GM12875 (cell line): ENCODE results near the gene PARP9.
A peak's percentile ranks its signal among the peaks of the same experiment; 100 is the strongest.
"Not testable (repeated sequence)": the region's sequence is repeated elsewhere in the genome, so short reads cannot be mapped to it uniquely, and the experiment has no call there.

Source experiments
- H3K4me3 ChIP-seq: one replicate; pipeline ENCODE4 v1.5.1; 2011; ENCODE audit warnings: low read depth, low read length, control low read depth
- TF ChIP-seq, protein P1 (sequence below): IDR thresholded peaks from 2 replicates; pipeline ENCODE4 v1.5.1; 2011; ENCODE audit warnings: low read depth, mild to moderate bottlenecking, control low read depth, inconsistent platforms, low read length, moderate library complexity, borderline replicate concordance; ENCODE audit not compliant: insufficient read depth

The PARP9 gene

DNA sequence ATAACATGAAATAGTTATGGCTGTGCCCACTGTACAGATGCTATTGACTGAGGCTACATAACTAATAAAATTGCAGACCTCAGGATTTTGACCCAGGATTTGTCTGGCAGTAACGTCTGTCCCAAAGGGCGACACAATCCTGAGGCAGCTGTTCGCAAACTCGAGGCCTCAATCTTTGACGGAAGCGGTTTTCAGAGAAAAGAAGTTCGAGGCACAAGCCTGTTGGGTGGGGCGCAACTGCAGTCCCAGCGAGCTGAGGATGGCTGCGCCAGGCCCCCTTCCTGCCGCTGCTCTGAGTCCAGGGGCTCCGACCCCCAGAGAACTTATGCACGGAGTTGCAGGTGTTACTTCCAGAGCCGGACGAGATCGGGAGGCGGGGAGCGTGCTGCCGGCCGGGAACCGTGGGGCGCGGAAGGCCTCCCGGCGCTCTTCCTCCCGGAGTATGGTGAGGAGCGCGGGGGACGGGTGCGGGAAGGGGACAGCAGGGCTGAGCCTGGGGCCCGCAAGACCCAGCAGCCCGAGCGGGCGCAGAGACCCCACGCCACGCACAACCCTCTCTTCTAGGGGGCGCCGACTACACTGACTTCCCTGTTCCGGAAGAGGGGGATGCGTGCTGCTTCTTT is 13.4 kb upstream of the PARP9 start, which contains the start of gene PARP15:
PARP15 (plus strand) TSS at position 242 of the 623 bp plus-strand sequence; CDS start at position 260, 18 bp downstream.
- H3K4me3 ChIP-seq, result peak within 1 kb of the TSS; percentile 68
- TF ChIP-seq, protein P1, sequence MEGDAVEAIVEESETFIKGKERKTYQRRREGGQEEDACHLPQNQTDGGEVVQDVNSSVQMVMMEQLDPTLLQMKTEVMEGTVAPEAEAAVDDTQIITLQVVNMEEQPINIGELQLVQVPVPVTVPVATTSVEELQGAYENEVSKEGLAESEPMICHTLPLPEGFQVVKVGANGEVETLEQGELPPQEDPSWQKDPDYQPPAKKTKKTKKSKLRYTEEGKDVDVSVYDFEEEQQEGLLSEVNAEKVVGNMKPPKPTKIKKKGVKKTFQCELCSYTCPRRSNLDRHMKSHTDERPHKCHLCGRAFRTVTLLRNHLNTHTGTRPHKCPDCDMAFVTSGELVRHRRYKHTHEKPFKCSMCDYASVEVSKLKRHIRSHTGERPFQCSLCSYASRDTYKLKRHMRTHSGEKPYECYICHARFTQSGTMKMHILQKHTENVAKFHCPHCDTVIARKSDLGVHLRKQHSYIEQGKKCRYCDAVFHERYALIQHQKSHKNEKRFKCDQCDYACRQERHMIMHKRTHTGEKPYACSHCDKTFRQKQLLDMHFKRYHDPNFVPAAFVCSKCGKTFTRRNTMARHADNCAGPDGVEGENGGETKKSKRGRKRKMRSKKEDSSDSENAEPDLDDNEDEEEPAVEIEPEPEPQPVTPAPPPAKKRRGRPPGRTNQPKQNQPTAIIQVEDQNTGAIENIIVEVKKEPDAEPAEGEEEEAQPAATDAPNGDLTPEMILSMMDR, result no peak

DNA sequence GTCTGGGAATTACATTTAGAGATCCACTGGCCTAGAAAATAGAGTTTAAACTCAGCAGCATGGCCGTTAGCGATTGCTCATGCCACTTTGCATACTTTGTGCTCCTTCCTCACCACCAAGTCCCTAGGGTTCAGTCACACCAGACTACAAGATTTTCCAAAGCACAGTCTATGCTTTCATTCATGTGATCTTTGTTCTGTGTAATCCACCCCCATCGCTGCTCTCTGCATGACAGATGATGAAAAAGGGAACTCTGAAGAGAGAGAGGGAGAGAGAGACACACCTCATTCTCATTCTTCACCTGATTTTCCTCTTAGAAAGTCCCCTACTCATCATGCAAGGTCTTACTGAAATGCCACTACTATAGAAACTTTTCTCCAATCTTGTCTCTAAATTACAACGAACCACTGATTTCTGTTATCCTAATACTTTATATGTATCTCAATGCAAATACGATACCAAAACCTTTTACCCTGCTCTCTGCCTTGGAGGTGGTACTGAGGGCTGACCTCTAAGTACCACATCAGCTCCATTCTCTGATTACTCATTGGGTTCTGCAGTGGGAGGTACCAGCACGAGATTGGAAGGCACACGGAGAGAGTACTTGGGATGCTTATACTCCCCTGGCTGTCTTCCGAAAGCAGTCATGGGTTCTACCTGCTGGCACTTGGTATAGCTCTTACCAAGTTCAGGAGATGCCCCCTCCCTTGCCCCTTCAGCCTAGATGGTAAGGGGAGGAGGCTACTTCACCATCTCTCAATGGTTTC is 12.3 kb upstream of the PARP9 start:
- H3K4me3 ChIP-seq, result no peak overlapping the region
- TF ChIP-seq, protein P1, result no peak

DNA sequence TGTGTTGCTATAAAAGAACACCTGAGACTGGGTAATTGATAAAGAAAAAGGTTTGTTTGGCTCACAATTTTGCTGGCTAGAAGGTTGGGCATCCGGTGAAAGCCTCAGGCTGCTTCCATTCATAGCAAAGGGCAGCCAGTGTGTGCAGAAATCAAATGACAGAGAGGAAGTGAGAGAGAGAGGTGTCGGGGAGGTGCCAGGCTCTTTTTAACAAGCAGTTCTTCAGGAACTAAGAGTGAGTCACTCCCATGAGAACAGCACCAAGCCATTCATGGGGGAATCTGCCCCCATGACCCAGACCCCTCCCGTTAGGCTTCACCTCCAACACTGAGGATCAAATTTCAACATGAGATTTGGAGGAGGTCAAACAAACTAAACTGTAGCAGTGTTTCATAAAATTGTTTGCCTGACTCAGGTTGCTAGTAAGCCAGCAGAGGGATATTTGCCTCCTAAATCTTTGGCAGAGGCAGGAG is 8.9 kb upstream of the PARP9 start:
- TF ChIP-seq, protein P1, result no peak
- H3K4me3 ChIP-seq, result no peak overlapping the region

- TF ChIP-seq, protein P1, result no peak
- H3K4me3 ChIP-seq, result no peak overlapping the region
Measured at GRCh38 chr3:122568755-122569154, 4.7 kb upstream of the PARP9 start.

DNA sequence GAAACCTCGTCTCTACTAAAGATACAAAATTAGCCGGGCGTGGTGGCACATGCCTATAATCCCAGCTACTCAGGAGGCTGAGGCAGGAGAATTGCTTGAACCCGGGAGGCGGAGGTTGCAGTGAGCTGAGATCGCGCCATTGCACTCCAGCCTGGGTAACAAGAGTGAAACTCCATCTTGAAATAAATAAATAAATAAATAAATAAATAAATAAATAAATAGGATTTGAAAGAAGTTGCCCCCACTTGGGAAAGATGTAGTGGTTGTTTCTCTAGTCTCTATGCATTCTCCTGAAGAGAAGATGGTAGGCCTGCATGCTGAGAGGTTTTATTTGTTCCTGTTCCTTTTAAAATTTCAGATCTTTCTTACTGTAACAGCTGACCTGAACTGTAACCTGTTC is 4.0 kb upstream of the PARP9 start:
- not testable (repeated sequence) for H3K4me3 ChIP-seq

DNA sequence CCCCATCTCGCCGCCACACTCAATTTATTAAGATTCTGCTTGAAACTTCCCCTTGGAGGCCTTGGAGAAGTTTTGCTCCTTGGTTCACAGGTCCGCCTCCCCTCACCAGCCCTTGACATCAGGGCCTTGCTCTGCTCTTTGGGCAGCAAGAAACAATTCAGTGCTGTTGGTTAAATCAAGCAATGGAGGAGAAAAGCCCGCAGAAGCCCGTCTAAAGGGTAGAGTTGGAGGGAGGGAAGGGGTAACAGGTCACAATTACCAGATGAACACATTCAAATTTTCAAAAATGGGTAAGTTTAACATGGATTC is 429 bp downstream of the PARP9 start:
- TF ChIP-seq, protein P1, result no peak
- H3K4me3 ChIP-seq, result peak overlapping the region; percentile 82

DNA sequence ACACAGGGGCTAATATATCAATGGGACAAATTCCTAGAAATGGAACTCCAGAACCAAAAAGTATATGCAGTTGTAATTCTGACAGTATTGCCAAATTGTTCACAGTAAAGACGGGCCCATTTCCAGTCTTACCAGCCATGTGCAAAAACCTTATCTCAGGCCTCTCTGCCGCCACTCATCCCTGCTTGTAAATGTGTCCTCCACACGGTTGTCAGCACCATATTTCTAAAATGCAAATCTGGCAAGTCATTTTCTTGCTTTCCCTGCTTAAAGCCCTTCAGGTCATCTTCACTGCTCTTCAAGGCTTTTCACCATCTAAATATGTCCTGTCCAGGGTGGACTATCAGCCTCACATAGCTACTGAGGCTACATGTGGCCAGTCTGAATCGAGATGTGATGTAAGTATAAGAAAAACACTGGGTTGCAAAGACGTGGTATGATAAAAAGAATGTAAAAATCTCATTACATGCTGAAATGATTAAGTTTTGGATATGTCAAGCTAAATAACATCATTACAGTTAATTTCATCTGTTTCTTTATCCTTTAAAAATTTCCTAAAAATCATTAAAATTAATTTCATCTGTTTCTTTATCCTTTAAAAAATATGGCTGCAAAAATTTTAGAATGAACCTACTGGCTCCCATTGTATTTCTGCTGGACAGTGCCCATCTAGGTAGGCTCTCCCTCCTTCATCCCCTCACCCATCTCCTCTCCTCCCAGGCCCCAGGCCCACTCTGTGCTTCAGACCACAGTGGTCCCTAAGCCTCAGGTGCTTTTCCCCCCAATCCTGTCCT is 980 bp downstream of the PARP9 start:
- H3K4me3 ChIP-seq, result peak overlapping the region; percentile 82
- TF ChIP-seq, protein P1, result no peak
